Mesenchymal stem cell (in vitro differentiated cells and primary cell): ENCODE results near the gene C12orf75.

ENCODE experiments used
- DNase-seq: peaks from one replicate; pipeline ENCODE4 v3.0.0-alpha.2; 2013
- H2AFZ ChIP-seq: one replicate; pipeline ENCODE4 v1.6.1; 2013; ENCODE audit warnings: low read depth, mild to moderate bottlenecking, control low read depth, inconsistent platforms, low read length, moderate library complexity
- H2AK5ac ChIP-seq: 2 replicates; pipeline ENCODE4 v1.6.1; 2013; ENCODE audit warnings: low read length, moderate library complexity, mild to moderate bottlenecking, inconsistent platforms; ENCODE audit not compliant: severe bottlenecking
- H2BK120ac ChIP-seq: one replicate; pipeline ENCODE4 v1.6.1; 2013; ENCODE audit warnings: low read depth, mild to moderate bottlenecking, inconsistent platforms, low read length, moderate library complexity
- H2BK12ac ChIP-seq, 2 experiments: one replicate each; pipeline ENCODE4 v1.6.1; 2013; ENCODE audit warnings: inconsistent platforms in 2 of 2, low read length in 2 of 2, mild to moderate bottlenecking in 2 of 2, moderate library complexity in 2 of 2, control low read depth in 1 of 2
- H2BK15ac ChIP-seq: one replicate; pipeline ENCODE4 v1.6.1; 2013; ENCODE audit warnings: mild to moderate bottlenecking, low read depth, inconsistent platforms; ENCODE audit not compliant: poor library complexity, severe bottlenecking
- H2BK5ac ChIP-seq: 2 replicates; pipeline ENCODE4 v1.6.1; 2013; ENCODE audit warnings: low read depth, mild to moderate bottlenecking, low read length, control low read depth, inconsistent platforms; ENCODE audit not compliant: poor library complexity, severe bottlenecking
- H3K14ac ChIP-seq, 2 experiments: one replicate each; pipeline ENCODE4 v1.6.1; 2013; ENCODE audit warnings: inconsistent platforms in 2 of 2, low read length in 2 of 2, control low read depth in 1 of 2, mild to moderate bottlenecking in 1 of 2, moderate library complexity in 1 of 2
- H3K18ac ChIP-seq, 2 experiments: one replicate each; pipeline ENCODE4 v1.6.1; 2013; ENCODE audit warnings: inconsistent platforms in 2 of 2, low read length in 2 of 2, control low read depth in 1 of 2, low read depth in 1 of 2, mild to moderate bottlenecking in 1 of 2
- H3K23ac ChIP-seq, 2 experiments: one replicate each; pipeline ENCODE4 v1.6.1; 2013; ENCODE audit warnings: inconsistent platforms in 2 of 2, low read length in 2 of 2, mild to moderate bottlenecking in 2 of 2, moderate library complexity in 2 of 2, control low read depth in 1 of 2
- H3K27ac ChIP-seq: 2 replicates; pipeline ENCODE4 v1.5.1; 2013; ENCODE audit warnings: mild to moderate bottlenecking, moderate library complexity, low read length, control low read depth, inconsistent platforms; ENCODE audit not compliant: poor library complexity, severe bottlenecking
- H3K27me3 ChIP-seq, 2 experiments: 2 replicates each; pipeline versions ENCODE4 v1.6.1 to v1.7.0; 2013; ENCODE audit warnings: low read length in 2 of 2, mild to moderate bottlenecking in 2 of 2, moderate library complexity in 2 of 2, control low read depth in 1 of 2, inconsistent platforms in 1 of 2; ENCODE audit not compliant: control insufficient read depth in 1 of 2, insufficient read depth in 1 of 2
- H3K36me3 ChIP-seq, 2 experiments: 2 replicates each; pipeline versions ENCODE4 v1.6.1 to v1.7.0; 2013; ENCODE audit warnings: low read length in 2 of 2, control low read depth in 1 of 2, inconsistent platforms in 1 of 2, low read depth in 1 of 2, mild to moderate bottlenecking in 1 of 2; ENCODE audit not compliant: insufficient read depth in 2 of 2, control insufficient read depth in 1 of 2
- H3K4ac ChIP-seq, 2 experiments: one replicate each; pipeline ENCODE4 v1.6.1; 2013; ENCODE audit warnings: inconsistent platforms in 2 of 2, low read length in 2 of 2, mild to moderate bottlenecking in 2 of 2, moderate library complexity in 2 of 2, control low read depth in 1 of 2, low read depth in 1 of 2
- H3K4me1 ChIP-seq: 2 replicates; pipeline ENCODE4 v1.6.1; 2013; ENCODE audit warnings: low read depth, low read length, control low read depth; ENCODE audit not compliant: control insufficient read depth, insufficient read depth
- H3K4me2 ChIP-seq: 2 replicates; pipeline ENCODE4 v1.6.1; 2013; ENCODE audit warnings: low read length, mild to moderate bottlenecking, inconsistent platforms; ENCODE audit not compliant: poor library complexity, severe bottlenecking
- H3K4me3 ChIP-seq, 2 experiments: 2 replicates each; pipeline versions ENCODE4 v1.5.1 to v1.7.0; 2013; ENCODE audit warnings: low read length in 2 of 2, mild to moderate bottlenecking in 2 of 2, control low read depth in 1 of 2, low read depth in 1 of 2; ENCODE audit not compliant: insufficient read depth in 1 of 2
- H3K79me1 ChIP-seq: replicated peaks from 2 replicates; pipeline ENCODE4 v1.6.1; 2013; ENCODE audit warnings: mild to moderate bottlenecking, control low read depth, low read length, inconsistent platforms; ENCODE audit not compliant: poor library complexity, severe bottlenecking
- H3K9ac ChIP-seq: 2 replicates; pipeline ENCODE4 v1.7.0; 2013; ENCODE audit warnings: mild to moderate bottlenecking, low read length, moderate library complexity
- H3K9me3 ChIP-seq: 2 replicates; pipeline ENCODE4 v1.7.0; 2013; ENCODE audit warnings: mild to moderate bottlenecking, low read length; ENCODE audit not compliant: control insufficient read depth
- H4K8ac ChIP-seq: one replicate; pipeline ENCODE4 v1.6.1; 2013; ENCODE audit warnings: inconsistent platforms, mild to moderate bottlenecking, low read length, moderate library complexity
- H4K91ac ChIP-seq: one replicate; pipeline ENCODE4 v1.6.1; 2013; ENCODE audit warnings: mild to moderate bottlenecking, low read length, inconsistent platforms
- WGBS: methylation state at CpG from one replicate; pipeline ENCODE4 v1.1.7; 2013; ENCODE audit warnings: mixed read lengths; 5-methylcytosine and 5-hydroxymethylcytosine counted together

Gene C12orf75

DNA sequence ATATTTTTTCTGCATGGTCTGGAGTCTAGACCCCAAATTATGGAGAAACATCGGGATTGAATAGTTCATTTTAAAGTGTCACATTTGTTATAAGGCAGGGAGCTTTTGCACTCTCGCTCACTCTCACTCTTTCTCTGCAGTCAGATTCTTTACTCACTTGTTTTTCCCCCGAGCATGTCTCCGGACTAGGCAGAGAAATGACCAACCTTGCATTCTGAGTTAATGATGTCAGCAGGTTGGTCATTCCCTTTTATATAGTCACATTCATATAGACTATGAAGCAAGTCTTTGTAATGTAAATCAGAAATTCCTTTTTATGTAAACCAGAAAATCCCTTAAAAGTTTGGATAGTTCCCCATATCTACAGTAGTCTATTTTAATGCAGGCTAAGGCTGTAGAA is 4.1 kb downstream of the C12orf75 start:
- Histone ChIP-seq H2BK15ac (no peak overlapping the region), H2BK5ac (no peak overlapping the region), H3K9me3 (no peaks in the 10 kb centered on the region), H2BK12ac (no peak overlapping the region), H3K4me3 (peak overlapping the region in 1 of 2 experiments; percentile 10), H3K27ac (peak overlapping the region; percentile 73), H4K91ac (no peak overlapping the region), H2AFZ (no peak overlapping the region), H3K79me1 (peaks cover 3% of the 10 kb centered on the region), H3K4me2 (peak overlapping the region; percentile 58), H3K14ac (no peak overlapping the region), H3K9ac (peak overlapping the region; percentile 12), H2BK120ac (no peak overlapping the region), H3K18ac (no peak overlapping the region), H3K36me3 (peaks cover 0 to 10% of the 10 kb centered on the region in 2 experiments), H3K27me3 (no peaks in the 10 kb centered on the region), H4K8ac (no peak overlapping the region), H3K23ac (no peak overlapping the region), H3K4ac (no peak overlapping the region), H2AK5ac (no peak overlapping the region), H3K4me1 (peaks cover 11% of the 10 kb centered on the region)
- WGBS = 40% methylated on average over 4 of the region's 4 CpGs
- DNase-seq = peak; percentile 60

- peaks cover 8% of the 10 kb centered on the region for H3K4me1 ChIP-seq
- WGBS = 94% methylated on average over 3 of the region's 5 CpGs
- H3K27ac ChIP-seq = peak overlapping the region; percentile 73
- H2AFZ ChIP-seq = no peak overlapping the region
- no peaks in the 10 kb centered on the region for H3K27me3 ChIP-seq
- no peak overlapping the region for H4K91ac ChIP-seq
- no peak overlapping the region for H2BK5ac ChIP-seq
- H3K14ac ChIP-seq = no peak overlapping the region
- H3K9me3 ChIP-seq = peaks cover 4% of the 10 kb centered on the region
- no peak overlapping the region for H2BK15ac ChIP-seq
- H3K79me1 ChIP-seq = peaks cover 5% of the 10 kb centered on the region
- DNase-seq = no peak
- no peak overlapping the region for H3K4me2 ChIP-seq
- no peak overlapping the region for H3K23ac ChIP-seq
- H2AK5ac ChIP-seq = peak overlapping the region; percentile 12
- H3K9ac ChIP-seq = no peak overlapping the region
- H3K36me3 ChIP-seq = peaks cover under 1 to 14% of the 10 kb centered on the region in 2 experiments
- no peak overlapping the region for H4K8ac ChIP-seq
- H3K4me3 ChIP-seq = no peak overlapping the region
- H3K18ac ChIP-seq = no peak overlapping the region
- no peak overlapping the region for H2BK120ac ChIP-seq
- H3K4ac ChIP-seq = no peak overlapping the region
- no peak overlapping the region for H2BK12ac ChIP-seq
Measured at GRCh38 chr12:105335856-105336255, 5.4 kb downstream of the C12orf75 start.

GRCh38 chr12:105336411-105336810 is 5.9 kb downstream of the C12orf75 start:
- peak overlapping the region; percentile 14 for H2AK5ac ChIP-seq
- 92% methylated on average over 6 of the region's 7 CpGs for WGBS

DNA sequence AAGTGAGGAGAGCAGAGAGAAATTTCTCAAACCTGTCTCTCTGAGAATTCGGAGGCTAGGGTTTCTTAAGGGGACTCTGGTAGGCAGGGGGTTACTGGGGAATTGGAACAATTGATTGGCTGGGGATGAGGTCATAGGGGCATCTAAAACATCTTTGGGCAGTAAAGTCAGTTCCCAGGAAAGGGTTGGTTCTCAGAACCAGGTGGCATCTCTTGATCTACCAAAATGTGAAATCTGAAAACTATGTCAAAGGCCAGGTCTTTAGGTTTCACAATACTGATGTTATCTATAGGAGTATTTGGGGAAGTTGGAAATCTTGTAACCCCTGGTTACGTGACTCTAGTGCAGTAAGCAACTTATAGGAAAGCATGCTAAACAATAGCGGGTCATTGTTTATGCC is 6.9 kb downstream of the C12orf75 start:
- Histone ChIP-seq H3K14ac (no peak overlapping the region), H3K79me1 (peaks cover 6% of the 10 kb centered on the region), H2AFZ (no peak overlapping the region), H3K4me3 (no peak overlapping the region), H2BK15ac (no peak overlapping the region), H4K8ac (no peak overlapping the region), H3K9ac (no peak overlapping the region), H3K27me3 (no peaks in the 10 kb centered on the region), H3K36me3 (peaks cover 6 to 21% of the 10 kb centered on the region in 2 experiments), H3K18ac (no peak overlapping the region), H3K4ac (no peak overlapping the region), H3K4me2 (peak overlapping the region; percentile 11), H3K9me3 (peaks cover 4% of the 10 kb centered on the region), H4K91ac (no peak overlapping the region), H2BK12ac (no peak overlapping the region), H3K27ac (no peak overlapping the region), H2AK5ac (peak overlapping the region; percentile 75), H3K4me1 (peaks cover 6% of the 10 kb centered on the region), H2BK5ac (no peak overlapping the region), H3K23ac (no peak overlapping the region), H2BK120ac (no peak overlapping the region)
- no peak for DNase-seq
- 94% methylated on average over 3 of the region's 3 CpGs for WGBS

More at GRCh38 chr12:105336411-105336810, 5.9 kb downstream of the C12orf75 start:
- Histone ChIP-seq H3K27ac (no peak overlapping the region), H3K9me3 (peaks cover 4% of the 10 kb centered on the region), H4K91ac (no peak overlapping the region), H2BK5ac (no peak overlapping the region), H3K79me1 (peaks cover 6% of the 10 kb centered on the region), H3K23ac (no peak overlapping the region), H2BK12ac (no peak overlapping the region), H2BK15ac (no peak overlapping the region), H3K36me3 (peaks cover 6 to 17% of the 10 kb centered on the region in 2 experiments), H3K9ac (no peak overlapping the region), H4K8ac (no peak overlapping the region), H3K4ac (no peak overlapping the region), H2AFZ (no peak overlapping the region), H3K27me3 (no peaks in the 10 kb centered on the region), H2BK120ac (no peak overlapping the region), H3K4me3 (no peak overlapping the region), H3K4me2 (no peak overlapping the region), H3K18ac (no peak overlapping the region), H3K4me1 (peaks cover 8% of the 10 kb centered on the region), H3K14ac (no peak overlapping the region)
- DNase-seq = no peak
